WTC11 (cell line): ENCODE measurements around the gene TMEM229B.

ENCODE experiments used
- ATF1 ChIP-seq: sonication (generic); formaldehyde crosslinking; IDR thresholded peaks from 2 replicates; pipeline ENCODE4 v1.8.1; 2023; ENCODE audit warnings: mild to moderate bottlenecking, moderate library complexity, missing genetic modification reagents
- CBFB ChIP-seq: sonication (generic); formaldehyde crosslinking; IDR thresholded peaks from 2 replicates; pipeline ENCODE4 v1.8.1; 2022; ENCODE audit warnings: mild to moderate bottlenecking, low read depth, missing genetic modification reagents
- CREB1 ChIP-seq: sonication (generic); formaldehyde crosslinking; IDR thresholded peaks from 2 replicates; pipeline ENCODE4 v1.8.0; 2023; ENCODE audit warnings: mild to moderate bottlenecking, missing genetic modification reagents
- CTCF ChIP-seq: fragments of 200-600 bp; IDR thresholded peaks from 2 replicates; pipeline ENCODE4 v1.8.0; 2022; ENCODE audit warnings: antibody characterized with exemption
- FOXJ3 ChIP-seq: sonication (generic); formaldehyde crosslinking; IDR thresholded peaks from 2 replicates; pipeline ENCODE4 v1.9.0; 2021; ENCODE audit warnings: missing genetic modification reagents, mild to moderate bottlenecking, borderline replicate concordance
- JAZF1 ChIP-seq: fragments of 250-450 bp; sonication (Bioruptor Pico); IDR thresholded peaks from 2 replicates; pipeline ENCODE4 v1.9.0; 2021; ENCODE audit warnings: moderate library complexity, mild to moderate bottlenecking, inconsistent platforms
- ZNF121 ChIP-seq: sonication (generic); formaldehyde crosslinking; IDR thresholded peaks from 2 replicates; pipeline ENCODE4 v1.8.0; 2023; ENCODE audit warnings: missing genetic modification reagents
- TF ChIP-seq, protein P1 (sequence below): sonication (generic); formaldehyde crosslinking; IDR thresholded peaks from 2 replicates; pipeline ENCODE4 v1.8.1; 2022; ENCODE audit warnings: low read depth, mild to moderate bottlenecking, moderate library complexity, missing genetic modification reagents, borderline replicate concordance
- TF ChIP-seq, protein P2 (sequence below): sonication (generic); formaldehyde crosslinking; IDR thresholded peaks from 2 replicates; pipeline ENCODE4 v1.8.0; 2022; ENCODE audit warnings: mild to moderate bottlenecking, missing genetic modification reagents

- no peak for TF ChIP-seq JAZF1
- TF ChIP-seq, protein P1, sequence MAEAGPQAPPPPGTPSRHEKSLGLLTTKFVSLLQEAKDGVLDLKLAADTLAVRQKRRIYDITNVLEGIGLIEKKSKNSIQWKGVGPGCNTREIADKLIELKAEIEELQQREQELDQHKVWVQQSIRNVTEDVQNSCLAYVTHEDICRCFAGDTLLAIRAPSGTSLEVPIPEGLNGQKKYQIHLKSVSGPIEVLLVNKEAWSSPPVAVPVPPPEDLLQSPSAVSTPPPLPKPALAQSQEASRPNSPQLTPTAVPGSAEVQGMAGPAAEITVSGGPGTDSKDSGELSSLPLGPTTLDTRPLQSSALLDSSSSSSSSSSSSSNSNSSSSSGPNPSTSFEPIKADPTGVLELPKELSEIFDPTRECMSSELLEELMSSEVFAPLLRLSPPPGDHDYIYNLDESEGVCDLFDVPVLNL: no peak
- no peak for TF ChIP-seq CBFB (CRISPR knock-in tag)
- no peak for TF ChIP-seq ATF1
- no peak for TF ChIP-seq ZNF121 (CRISPR knock-in tag)
- no peak for TF ChIP-seq CTCF
- TF ChIP-seq CREB1 (CRISPR knock-in tag): no peak
- TF ChIP-seq FOXJ3 (CRISPR knock-in tag): no peak
- TF ChIP-seq, protein P2, sequence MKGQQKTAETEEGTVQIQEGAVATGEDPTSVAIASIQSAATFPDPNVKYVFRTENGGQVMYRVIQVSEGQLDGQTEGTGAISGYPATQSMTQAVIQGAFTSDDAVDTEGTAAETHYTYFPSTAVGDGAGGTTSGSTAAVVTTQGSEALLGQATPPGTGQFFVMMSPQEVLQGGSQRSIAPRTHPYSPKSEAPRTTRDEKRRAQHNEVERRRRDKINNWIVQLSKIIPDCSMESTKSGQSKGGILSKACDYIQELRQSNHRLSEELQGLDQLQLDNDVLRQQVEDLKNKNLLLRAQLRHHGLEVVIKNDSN (CRISPR knock-in tag): no peak
These were observed 48.0 kb downstream of the TMEM229B start for GRCh38 chr14:67440513-67440912.
